ENCODE measurements around the gene KRT25. TPM values are rescaled to one million over a fixed set of nuclear protein-coding genes. Genes with fewer than 3 reads are reported as not detected.

The KRT25 gene
- total and polyA plus RNA-seq, 2 donors (not counting 1 experiment from before 2014, with no cell fraction given) = not detected

DNA sequence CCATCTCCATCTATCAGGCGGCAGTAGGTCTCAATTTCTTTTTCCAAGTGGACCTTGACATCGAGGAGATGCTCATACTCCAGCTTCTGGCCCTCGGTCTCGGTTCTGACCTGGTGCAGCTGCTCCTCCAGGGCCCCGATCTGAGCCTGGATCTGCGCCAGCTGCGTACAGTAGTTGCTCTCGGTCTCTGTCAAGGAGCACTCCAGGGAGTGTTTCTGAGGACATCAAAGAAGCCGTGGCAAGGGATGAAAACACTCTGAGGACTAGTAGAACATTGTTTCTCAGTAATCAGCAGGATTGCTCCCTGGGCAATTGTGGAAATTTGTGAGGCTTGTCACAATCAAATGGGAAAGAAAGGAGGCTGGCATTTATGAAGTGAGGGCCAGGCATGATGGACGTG is 38.7 kb upstream of the KRT25 start:
- intact Hi-C loops (cut with micrococcal nuclease) = loop anchor here (5.0 kb wide), 1 partner anchor 352 kb away; the partner anchor contains the start of gene IGFBP4
- Histone ChIP-seq H3K79me2 (ENCODE audit: control insufficient read depth, insufficient read depth, low read length) (no peaks in the 10 kb centered on the region), H3K4me3 (ENCODE audit: control extremely low read depth in 1 of 5, extremely low read depth in 1 of 5, insufficient read depth in 1 of 5, low read depth in 2 of 5, low read length in 4 of 5) (no peak overlapping the region), H3K36me3 (replicated peaks in 1 of 2; ENCODE audit: control extremely low read depth in 1 of 2, control insufficient read depth in 1 of 2, extremely low read depth in 1 of 2, insufficient read depth in 2 of 2, low read length in 1 of 2) (no peaks in the 10 kb centered on the region), H3K9ac (ENCODE audit: low read length) (no peak overlapping the region), H4K20me1 (ENCODE audit: control insufficient read depth, insufficient read depth, low read length, poor library complexity, severe bottlenecking) (no peaks in the 10 kb centered on the region), H3K27me3 (replicated peaks in 1 of 4; ENCODE audit: control extremely low read depth in 1 of 4, control insufficient read depth in 3 of 4, insufficient read depth in 4 of 4, low read length in 3 of 4) (peaks cover 0 to 25% (median 2%) of the 10 kb centered on the region in 4 experiments), H3K4me1 (ENCODE audit: control insufficient read depth in 2 of 2, insufficient read depth in 2 of 2, low read length in 2 of 2) (no peaks in the 10 kb centered on the region), H3K4me2 (replicated peaks; ENCODE audit: low read depth, low read length, poor library complexity, severe bottlenecking) (no peak overlapping the region), H3K27ac (ENCODE audit: low read length in 2 of 2) (no peak overlapping the region), H3K9me3 (ENCODE audit: control extremely low read depth in 1 of 3, control insufficient read depth in 2 of 3, insufficient read depth in 1 of 3, low read length in 2 of 3) (no peaks in the 10 kb centered on the region), H2AFZ (ENCODE audit: insufficient read depth, low read depth, low read length, poor library complexity, severe bottlenecking) (no peak overlapping the region)
- Mint-ChIP-seq H3K27me3 (peaks cover 45% of the 10 kb centered on the region), H3K9me3 (ENCODE audit: insufficient read depth) (no peaks in the 10 kb centered on the region), H3K27ac (no peak overlapping the region), H3K4me1 (no peaks in the 10 kb centered on the region), H3K4me3 (no peak overlapping the region)
- POLR2A ChIA-PET = no interaction called here
- ATAC-seq (ENCODE audit: low read depth) = no peak
- no peak for DNase-seq
- TF ChIP-seq EZH2 (IDR thresholded peaks at IDR 0.05; ENCODE audit: borderline replicate concordance, insufficient read depth, low read depth, low read length, poor library complexity, severe bottlenecking) = no peak
- no peak for TF ChIP-seq CTCF (IDR thresholded peaks at IDR 0.05)
- WGBS (ENCODE audit: insufficient coverage) = 89% methylated on average over 9 of the region's 10 CpGs
- CTCF ChIA-PET = interaction anchor here (3.7 kb wide), 1 partner anchor 173 kb away, joined by 25 read pairs; no protein-coding TSS in a partner anchor

GRCh38 chr17:40791787-40792436 is 36.8 kb upstream of the KRT25 start:
- WGBS (ENCODE audit: insufficient coverage) = 48% methylated on average over 2 of the region's 6 CpGs
- Histone ChIP-seq H3K79me2 (ENCODE audit: control insufficient read depth, insufficient read depth, low read length) (no peaks in the 10 kb centered on the region), H2AFZ (ENCODE audit: insufficient read depth, low read depth, low read length, poor library complexity, severe bottlenecking) (no peak overlapping the region), H3K9me3 (ENCODE audit: control extremely low read depth in 1 of 3, control insufficient read depth in 2 of 3, insufficient read depth in 1 of 3, low read length in 2 of 3) (no peaks in the 10 kb centered on the region), H3K27ac (ENCODE audit: low read length in 2 of 2) (no peak overlapping the region), H3K9ac (ENCODE audit: low read length) (no peak overlapping the region), H3K36me3 (replicated peaks in 1 of 2; ENCODE audit: control extremely low read depth in 1 of 2, control insufficient read depth in 1 of 2, extremely low read depth in 1 of 2, insufficient read depth in 2 of 2, low read length in 1 of 2) (no peaks in the 10 kb centered on the region), H3K4me2 (replicated peaks; ENCODE audit: low read depth, low read length, poor library complexity, severe bottlenecking) (no peak overlapping the region), H4K20me1 (ENCODE audit: control insufficient read depth, insufficient read depth, low read length, poor library complexity, severe bottlenecking) (no peaks in the 10 kb centered on the region), H3K4me1 (ENCODE audit: control insufficient read depth in 2 of 2, insufficient read depth in 2 of 2, low read length in 2 of 2) (no peaks in the 10 kb centered on the region), H3K27me3 (replicated peaks in 1 of 4; ENCODE audit: control extremely low read depth in 1 of 4, control insufficient read depth in 3 of 4, insufficient read depth in 4 of 4, low read length in 3 of 4) (peaks cover 0 to 17% (median 2%) of the 10 kb centered on the region in 4 experiments), H3K4me3 (ENCODE audit: control extremely low read depth in 1 of 5, extremely low read depth in 1 of 5, insufficient read depth in 1 of 5, low read depth in 2 of 5, low read length in 4 of 5) (no peak overlapping the region)
- no peaks in the 10 kb centered on the region for H3K4me1 Mint-ChIP-seq
- CTCF ChIA-PET = interaction anchor here (0.7 to 3.7 kb wide), 14 partner anchors 11 to 871 kb away, joined by 3 to 25 read pairs (median 3); partner anchors contain the start of gene SMARCE1
- TF ChIP-seq CTCF (IDR thresholded peaks at IDR 0.05) (peak; percentile 41), EZH2 (IDR thresholded peaks at IDR 0.05; ENCODE audit: borderline replicate concordance, insufficient read depth, low read depth, low read length, poor library complexity, severe bottlenecking) (no peak)
- peaks cover 35% of the 10 kb centered on the region for H3K27me3 Mint-ChIP-seq
- ATAC-seq (ENCODE audit: low read depth) (no peak), DNase-seq (peak; percentile 25)
- H3K9me3 Mint-ChIP-seq (ENCODE audit: insufficient read depth) = no peaks in the 10 kb centered on the region
- no peak overlapping the region for H3K4me3 Mint-ChIP-seq
- intact Hi-C loops (cut with micrococcal nuclease) = loop anchor here (1.0 to 5.0 kb wide), 3 partner anchors 78 to 350 kb away; partner anchors contain the start of gene IGFBP4
- POLR2A ChIA-PET = interaction anchor here (0.6 kb wide), 1 partner anchor 247 kb away, joined by 10 read pairs; no protein-coding TSS in a partner anchor
- H3K27ac Mint-ChIP-seq = no peak overlapping the region
